ENCODE measurements around the gene TUBA3D. TPM values are rescaled to one million over a fixed set of nuclear protein-coding genes. Genes with fewer than 3 reads are reported as not detected.

Gene TUBA3D
- total and polyA plus RNA-seq, 9 of the 15 experiments (the other 6 are each of a cell fraction or from before 2014, with no cell fraction given): not detected

DNA sequence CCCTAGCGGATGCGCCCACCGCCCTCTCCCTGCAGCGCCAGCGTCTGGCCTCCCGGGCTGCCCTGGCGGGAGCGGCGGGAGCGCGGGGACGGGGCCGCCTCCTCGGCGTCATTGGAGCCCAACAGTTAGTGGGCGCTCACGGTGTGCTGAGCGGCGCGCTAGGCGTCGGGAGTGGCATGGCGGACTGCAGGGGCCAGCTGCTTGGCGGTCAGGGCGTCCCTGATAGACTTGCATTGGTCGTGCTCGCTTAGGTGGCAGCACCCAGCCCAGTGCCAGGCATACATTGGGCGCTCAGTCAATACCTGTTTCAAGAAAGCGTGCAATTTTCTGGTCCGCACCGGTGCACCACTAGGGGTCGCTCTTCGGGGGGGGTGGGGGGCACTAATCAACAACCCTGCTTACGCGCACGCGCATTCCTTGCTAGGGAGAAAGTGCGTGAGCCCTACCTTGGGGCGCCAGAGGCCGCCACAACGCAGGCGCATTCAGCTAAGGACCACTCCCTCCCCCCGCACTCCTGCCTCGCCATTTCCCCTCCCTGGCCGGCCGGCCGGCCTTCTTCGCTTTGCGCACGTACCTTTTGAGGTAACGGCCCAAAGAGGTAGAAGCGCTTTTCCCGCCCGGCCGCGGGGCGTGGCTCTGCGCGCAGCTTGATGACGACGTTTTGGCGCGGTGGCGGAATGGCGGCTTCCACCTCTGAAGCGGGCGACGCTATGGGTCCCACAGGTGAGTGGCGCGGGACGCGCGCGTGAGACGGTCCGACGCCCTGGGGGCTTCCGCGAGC, 16.7 kb downstream of the TUBA3D start (continued):
- TF ChIP-seq ZNF431 (CRISPR knock-in tag; IDR thresholded peaks at IDR 0.05): peak; percentile 77; the same call in 1 of the 2 replicates
- no peak for TF ChIP-seq ZNF695 (CRISPR knock-in tag; IDR thresholded peaks at IDR 0.05)
- TF ChIP-seq GTF2F1 (IDR thresholded peaks at IDR 0.05; ENCODE audit: low read depth, low read length): peak; percentile 23; the same call in 1 of the 2 replicates
- no peak for TF ChIP-seq TEAD2 (tag; IDR thresholded peaks at IDR 0.05)
- TF ChIP-seq, protein P1, sequence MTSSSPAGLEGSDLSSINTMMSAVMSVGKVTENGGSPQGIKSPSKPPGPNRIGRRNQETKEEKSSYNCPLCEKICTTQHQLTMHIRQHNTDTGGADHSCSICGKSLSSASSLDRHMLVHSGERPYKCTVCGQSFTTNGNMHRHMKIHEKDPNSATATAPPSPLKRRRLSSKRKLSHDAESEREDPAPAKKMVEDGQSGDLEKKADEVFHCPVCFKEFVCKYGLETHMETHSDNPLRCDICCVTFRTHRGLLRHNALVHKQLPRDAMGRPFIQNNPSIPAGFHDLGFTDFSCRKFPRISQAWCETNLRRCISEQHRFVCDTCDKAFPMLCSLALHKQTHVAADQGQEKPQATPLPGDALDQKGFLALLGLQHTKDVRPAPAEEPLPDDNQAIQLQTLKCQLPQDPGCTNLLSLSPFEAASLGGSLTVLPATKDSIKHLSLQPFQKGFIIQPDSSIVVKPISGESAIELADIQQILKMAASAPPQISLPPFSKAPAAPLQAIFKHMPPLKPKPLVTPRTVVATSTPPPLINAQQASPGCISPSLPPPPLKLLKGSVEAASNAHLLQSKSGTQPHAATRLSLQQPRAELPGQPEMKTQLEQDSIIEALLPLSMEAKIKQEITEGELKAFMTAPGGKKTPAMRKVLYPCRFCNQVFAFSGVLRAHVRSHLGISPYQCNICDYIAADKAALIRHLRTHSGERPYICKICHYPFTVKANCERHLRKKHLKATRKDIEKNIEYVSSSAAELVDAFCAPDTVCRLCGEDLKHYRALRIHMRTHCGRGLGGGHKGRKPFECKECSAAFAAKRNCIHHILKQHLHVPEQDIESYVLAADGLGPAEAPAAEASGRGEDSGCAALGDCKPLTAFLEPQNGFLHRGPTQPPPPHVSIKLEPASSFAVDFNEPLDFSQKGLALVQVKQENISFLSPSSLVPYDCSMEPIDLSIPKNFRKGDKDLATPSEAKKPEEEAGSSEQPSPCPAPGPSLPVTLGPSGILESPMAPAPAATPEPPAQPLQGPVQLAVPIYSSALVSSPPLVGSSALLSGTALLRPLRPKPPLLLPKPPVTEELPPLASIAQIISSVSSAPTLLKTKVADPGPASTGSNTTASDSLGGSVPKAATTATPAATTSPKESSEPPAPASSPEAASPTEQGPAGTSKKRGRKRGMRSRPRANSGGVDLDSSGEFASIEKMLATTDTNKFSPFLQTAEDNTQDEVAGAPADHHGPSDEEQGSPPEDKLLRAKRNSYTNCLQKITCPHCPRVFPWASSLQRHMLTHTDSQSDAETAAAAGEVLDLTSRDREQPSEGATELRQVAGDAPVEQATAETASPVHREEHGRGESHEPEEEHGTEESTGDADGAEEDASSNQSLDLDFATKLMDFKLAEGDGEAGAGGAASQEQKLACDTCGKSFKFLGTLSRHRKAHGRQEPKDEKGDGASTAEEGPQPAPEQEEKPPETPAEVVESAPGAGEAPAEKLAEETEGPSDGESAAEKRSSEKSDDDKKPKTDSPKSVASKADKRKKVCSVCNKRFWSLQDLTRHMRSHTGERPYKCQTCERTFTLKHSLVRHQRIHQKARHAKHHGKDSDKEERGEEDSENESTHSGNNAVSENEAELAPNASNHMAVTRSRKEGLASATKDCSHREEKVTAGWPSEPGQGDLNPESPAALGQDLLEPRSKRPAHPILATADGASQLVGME (CRISPR knock-in tag; IDR thresholded peaks at IDR 0.05): no peak
- no peak for TF ChIP-seq RBM14 (IDR thresholded peaks at IDR 0.05; ENCODE audit: borderline replicate concordance, insufficient read depth, low read depth, low read length)
- peak; percentile 60; the same call in 1 of the 2 replicates for TF ChIP-seq MBD2 (IDR thresholded peaks at IDR 0.05; ENCODE audit: borderline replicate concordance, low read depth)
- TF ChIP-seq HIVEP1 (CRISPR knock-in tag; IDR thresholded peaks at IDR 0.05): 0 out of 2 replicates have a peak, but pooled peaks have one; percentile 21
- TF ChIP-seq, protein P2, sequence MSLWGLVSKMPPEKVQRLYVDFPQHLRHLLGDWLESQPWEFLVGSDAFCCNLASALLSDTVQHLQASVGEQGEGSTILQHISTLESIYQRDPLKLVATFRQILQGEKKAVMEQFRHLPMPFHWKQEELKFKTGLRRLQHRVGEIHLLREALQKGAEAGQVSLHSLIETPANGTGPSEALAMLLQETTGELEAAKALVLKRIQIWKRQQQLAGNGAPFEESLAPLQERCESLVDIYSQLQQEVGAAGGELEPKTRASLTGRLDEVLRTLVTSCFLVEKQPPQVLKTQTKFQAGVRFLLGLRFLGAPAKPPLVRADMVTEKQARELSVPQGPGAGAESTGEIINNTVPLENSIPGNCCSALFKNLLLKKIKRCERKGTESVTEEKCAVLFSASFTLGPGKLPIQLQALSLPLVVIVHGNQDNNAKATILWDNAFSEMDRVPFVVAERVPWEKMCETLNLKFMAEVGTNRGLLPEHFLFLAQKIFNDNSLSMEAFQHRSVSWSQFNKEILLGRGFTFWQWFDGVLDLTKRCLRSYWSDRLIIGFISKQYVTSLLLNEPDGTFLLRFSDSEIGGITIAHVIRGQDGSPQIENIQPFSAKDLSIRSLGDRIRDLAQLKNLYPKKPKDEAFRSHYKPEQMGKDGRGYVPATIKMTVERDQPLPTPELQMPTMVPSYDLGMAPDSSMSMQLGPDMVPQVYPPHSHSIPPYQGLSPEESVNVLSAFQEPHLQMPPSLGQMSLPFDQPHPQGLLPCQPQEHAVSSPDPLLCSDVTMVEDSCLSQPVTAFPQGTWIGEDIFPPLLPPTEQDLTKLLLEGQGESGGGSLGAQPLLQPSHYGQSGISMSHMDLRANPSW (CRISPR knock-in tag; IDR thresholded peaks at IDR 0.05): peak; percentile 19; the same call in 1 of the 2 replicates
- TF ChIP-seq, protein P3, sequence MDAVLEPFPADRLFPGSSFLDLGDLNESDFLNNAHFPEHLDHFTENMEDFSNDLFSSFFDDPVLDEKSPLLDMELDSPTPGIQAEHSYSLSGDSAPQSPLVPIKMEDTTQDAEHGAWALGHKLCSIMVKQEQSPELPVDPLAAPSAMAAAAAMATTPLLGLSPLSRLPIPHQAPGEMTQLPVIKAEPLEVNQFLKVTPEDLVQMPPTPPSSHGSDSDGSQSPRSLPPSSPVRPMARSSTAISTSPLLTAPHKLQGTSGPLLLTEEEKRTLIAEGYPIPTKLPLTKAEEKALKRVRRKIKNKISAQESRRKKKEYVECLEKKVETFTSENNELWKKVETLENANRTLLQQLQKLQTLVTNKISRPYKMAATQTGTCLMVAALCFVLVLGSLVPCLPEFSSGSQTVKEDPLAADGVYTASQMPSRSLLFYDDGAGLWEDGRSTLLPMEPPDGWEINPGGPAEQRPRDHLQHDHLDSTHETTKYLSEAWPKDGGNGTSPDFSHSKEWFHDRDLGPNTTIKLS (IDR thresholded peaks at IDR 0.05; ENCODE audit: borderline replicate concordance, low read depth): 0 out of 2 replicates have a peak, but pooled peaks have one; percentile 27
- no peak; the same call in 1 of the 2 replicates for TF ChIP-seq ZC3H4 (CRISPR knock-in tag; IDR thresholded peaks at IDR 0.05; ENCODE audit: borderline replicate concordance)
- no peak for TF ChIP-seq ZNF184 (CRISPR knock-in tag; IDR thresholded peaks at IDR 0.05)
- no peak for TF ChIP-seq TCF7L2 (IDR thresholded peaks at IDR 0.05; ENCODE audit: low read depth, low read length)
- TF ChIP-seq ASH1L (IDR thresholded peaks at IDR 0.05; ENCODE audit: borderline replicate concordance, low read depth, partially characterized antibody): no peak
- TF ChIP-seq ZNF347 (CRISPR knock-in tag; IDR thresholded peaks at IDR 0.05; ENCODE audit: low read depth): no peak
- TF ChIP-seq POLR2A (conservative IDR thresholded peaks at IDR 0.05): peak; percentile 72

Data from K562 (cell line).